ENCODE data around the gene EIPR1.

EIPR1 gene

GRCh38 chr2:3179626-3180025 lies 198.0 kb downstream of the EIPR1 start:
- DNase-seq (ENCODE audit: low read depth, low spot score) = no peak
- no peaks in the 10 kb centered on the region for H3K36me3 ChIP-seq (ENCODE audit: insufficient read depth, low read length)
- no peak overlapping the region for H3K9ac ChIP-seq (ENCODE audit: insufficient read length)
- no peaks in the 10 kb centered on the region for H3K9me3 ChIP-seq (ENCODE audit: low read depth, low read length)
- H3K4me3 ChIP-seq = no peak overlapping the region
- no peak for TF ChIP-seq EZH2 (IDR thresholded peaks at IDR 0.05)
- TF ChIP-seq POLR2AphosphoS5 (IDR thresholded peaks at IDR 0.05; ENCODE audit: borderline replicate concordance, low read depth, low read length) = no peak
- TF ChIP-seq FOXP2 (optimal IDR thresholded peaks at IDR 0.05; ENCODE audit: control extremely low read depth, extremely low read length, insufficient read depth) = no peak
- H3K27ac ChIP-seq = no peak overlapping the region

- Histone ChIP-seq H3K4me3 (no peak overlapping the region), H3K9ac (ENCODE audit: insufficient read length) (no peak overlapping the region), H3K36me3 (ENCODE audit: insufficient read depth, low read length) (no peaks in the 10 kb centered on the region), H3K27ac (no peak overlapping the region), H3K9me3 (ENCODE audit: low read depth, low read length) (no peaks in the 10 kb centered on the region)
- TF ChIP-seq EZH2 (IDR thresholded peaks at IDR 0.05) (no peak), POLR2AphosphoS5 (IDR thresholded peaks at IDR 0.05; ENCODE audit: borderline replicate concordance, low read depth, low read length) (no peak), FOXP2 (optimal IDR thresholded peaks at IDR 0.05; ENCODE audit: control extremely low read depth, extremely low read length, insufficient read depth) (no peak)
- no peak for DNase-seq (ENCODE audit: low read depth, low spot score)
Measured at GRCh38 chr2:3179208-3179607, 198.4 kb downstream of the EIPR1 start.

DNA sequence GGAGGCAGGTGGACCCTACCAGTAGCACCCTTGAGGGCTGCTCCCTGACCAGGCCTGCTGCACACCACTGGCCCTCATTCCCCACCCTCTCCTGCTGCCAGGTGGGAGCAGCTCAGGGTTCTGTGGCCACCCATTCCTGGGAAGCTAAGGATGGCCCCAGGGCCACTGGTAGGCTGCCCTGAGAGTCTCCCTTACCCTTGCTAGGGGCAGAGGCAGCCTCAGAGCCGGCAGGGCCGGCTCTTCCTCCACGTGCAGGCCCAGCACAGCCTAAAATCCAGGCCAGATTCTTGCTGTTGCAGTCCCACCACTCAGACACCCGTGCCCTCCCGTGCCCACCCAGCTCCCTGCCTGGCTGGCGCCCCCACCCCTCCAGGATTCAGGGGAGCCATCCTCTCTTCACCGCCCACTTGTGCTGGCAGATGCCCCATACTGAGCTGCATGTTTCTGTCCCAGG lies 199.0 kb downstream of the EIPR1 start:
- TF ChIP-seq EZH2 (IDR thresholded peaks at IDR 0.05) = no peak
- no peak for TF ChIP-seq POLR2AphosphoS5 (IDR thresholded peaks at IDR 0.05; ENCODE audit: borderline replicate concordance, low read depth, low read length)
- TF ChIP-seq FOXP2 (optimal IDR thresholded peaks at IDR 0.05; ENCODE audit: control extremely low read depth, extremely low read length, insufficient read depth) = no peak
- H3K9me3 ChIP-seq (ENCODE audit: low read depth, low read length) = no peaks in the 10 kb centered on the region
- no peak overlapping the region for H3K27ac ChIP-seq
- H3K36me3 ChIP-seq (ENCODE audit: insufficient read depth, low read length) = no peaks in the 10 kb centered on the region
- H3K9ac ChIP-seq (ENCODE audit: insufficient read length) = no peak overlapping the region
- no peak overlapping the region for H3K4me3 ChIP-seq
- DNase-seq (ENCODE audit: low read depth, low spot score) = no peak

DNA sequence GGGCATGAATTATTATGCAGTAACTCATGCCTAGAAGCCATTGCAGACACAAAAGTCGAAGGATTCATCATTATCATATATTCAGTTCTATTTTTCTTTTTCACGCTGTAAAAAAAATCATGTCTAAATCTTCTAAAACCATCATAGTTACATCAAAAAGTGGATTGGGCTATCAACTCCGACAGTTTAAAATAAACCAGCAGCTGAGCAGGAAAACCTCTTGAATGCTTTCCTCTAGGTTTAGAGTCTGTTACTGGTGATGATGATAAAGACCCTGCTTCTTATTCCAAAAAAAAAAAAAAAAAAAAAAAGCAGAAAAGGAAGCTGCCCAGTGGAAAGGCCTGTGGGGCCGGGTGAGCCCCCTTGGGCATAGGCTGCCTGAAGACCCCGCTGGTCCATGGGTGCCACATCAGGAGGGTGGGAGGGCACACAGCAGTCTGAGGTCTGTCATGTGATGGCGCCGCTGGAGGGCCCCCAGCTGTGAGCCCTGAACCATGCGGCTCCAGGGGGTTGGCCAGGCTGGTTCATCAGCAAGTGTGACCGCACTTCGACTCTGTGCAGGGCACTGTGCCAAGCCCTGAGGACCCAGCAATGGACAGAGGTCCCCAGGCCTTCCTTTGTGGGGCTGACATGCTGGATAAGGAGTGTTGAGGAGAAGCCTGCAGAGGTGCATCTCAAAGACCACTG lies 199.6 kb downstream of the EIPR1 start:
- H3K9ac ChIP-seq (ENCODE audit: insufficient read length) = no peak overlapping the region
- no peaks in the 10 kb centered on the region for H3K36me3 ChIP-seq (ENCODE audit: insufficient read depth, low read length)
- no peak overlapping the region for H3K27ac ChIP-seq
- H3K4me3 ChIP-seq = no peak overlapping the region
- H3K9me3 ChIP-seq (ENCODE audit: low read depth, low read length) = no peaks in the 10 kb centered on the region
- DNase-seq (ENCODE audit: low read depth, low spot score) = no peak
- no peak for TF ChIP-seq POLR2AphosphoS5 (IDR thresholded peaks at IDR 0.05; ENCODE audit: borderline replicate concordance, low read depth, low read length)
- no peak for TF ChIP-seq EZH2 (IDR thresholded peaks at IDR 0.05)
- TF ChIP-seq FOXP2 (optimal IDR thresholded peaks at IDR 0.05; ENCODE audit: control extremely low read depth, extremely low read length, insufficient read depth) = no peak

GRCh38 chr2:3176869-3177255 lies 200.8 kb downstream of the EIPR1 start:
- TF ChIP-seq POLR2AphosphoS5 (IDR thresholded peaks at IDR 0.05; ENCODE audit: borderline replicate concordance, low read depth, low read length) (no peak), FOXP2 (optimal IDR thresholded peaks at IDR 0.05; ENCODE audit: control extremely low read depth, extremely low read length, insufficient read depth) (no peak), EZH2 (IDR thresholded peaks at IDR 0.05) (no peak)
- Histone ChIP-seq H3K4me3 (no peak overlapping the region), H3K9ac (ENCODE audit: insufficient read length) (no peak overlapping the region), H3K36me3 (ENCODE audit: insufficient read depth, low read length) (no peaks in the 10 kb centered on the region), H3K9me3 (ENCODE audit: low read depth, low read length) (no peaks in the 10 kb centered on the region), H3K27ac (no peak overlapping the region)
- DNase-seq (ENCODE audit: low read depth, low spot score) = no peak

DNA sequence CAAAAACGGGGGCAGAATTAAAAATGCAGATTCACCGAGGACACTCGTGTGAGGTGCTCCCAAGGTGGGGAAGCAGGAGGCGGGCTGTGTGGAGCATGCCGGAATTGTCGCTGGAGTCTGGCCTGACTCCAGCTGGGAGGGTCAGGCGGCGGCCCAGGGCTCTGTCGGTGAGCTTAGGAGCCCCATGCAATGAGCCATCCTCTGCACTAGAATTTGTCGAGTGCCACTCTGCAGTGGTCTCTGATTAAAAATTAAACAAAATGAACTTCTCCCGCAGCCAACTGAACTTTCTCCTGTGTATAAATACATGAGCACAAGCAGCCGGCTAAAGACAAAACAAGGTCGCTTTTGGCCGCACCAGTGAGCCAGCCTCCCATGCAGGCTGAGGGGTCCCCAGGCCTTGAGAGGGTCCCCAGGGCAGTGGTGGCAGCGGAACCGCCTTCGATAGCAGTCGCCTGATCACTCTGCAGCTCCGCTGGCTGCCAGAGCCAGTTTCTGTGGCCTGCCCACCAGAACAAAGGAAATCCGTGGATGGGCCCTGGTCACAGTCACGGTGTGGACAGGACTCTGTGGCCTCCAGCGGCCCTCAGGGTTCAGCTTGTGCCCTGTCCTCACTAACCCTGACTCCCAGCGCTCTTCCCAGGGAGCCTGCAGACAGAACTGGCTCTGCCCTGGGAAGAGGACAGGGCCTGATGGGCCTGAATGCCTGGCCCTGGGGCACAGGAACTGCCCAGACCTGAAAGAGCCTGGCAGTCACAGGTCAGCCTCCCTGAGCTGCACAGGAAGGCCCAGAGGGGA lies 201.3 kb downstream of the EIPR1 start:
- H3K36me3 ChIP-seq (ENCODE audit: insufficient read depth, low read length) = no peaks in the 10 kb centered on the region
- H3K4me3 ChIP-seq = no peak overlapping the region
- no peaks in the 10 kb centered on the region for H3K9me3 ChIP-seq (ENCODE audit: low read depth, low read length)
- TF ChIP-seq POLR2AphosphoS5 (IDR thresholded peaks at IDR 0.05; ENCODE audit: borderline replicate concordance, low read depth, low read length) = no peak
- no peak for TF ChIP-seq EZH2 (IDR thresholded peaks at IDR 0.05)
- TF ChIP-seq FOXP2 (optimal IDR thresholded peaks at IDR 0.05; ENCODE audit: control extremely low read depth, extremely low read length, insufficient read depth) = no peak
- no peak overlapping the region for H3K9ac ChIP-seq (ENCODE audit: insufficient read length)
- no peak overlapping the region for H3K27ac ChIP-seq
- DNase-seq (ENCODE audit: low read depth, low spot score) = no peak

DNA sequence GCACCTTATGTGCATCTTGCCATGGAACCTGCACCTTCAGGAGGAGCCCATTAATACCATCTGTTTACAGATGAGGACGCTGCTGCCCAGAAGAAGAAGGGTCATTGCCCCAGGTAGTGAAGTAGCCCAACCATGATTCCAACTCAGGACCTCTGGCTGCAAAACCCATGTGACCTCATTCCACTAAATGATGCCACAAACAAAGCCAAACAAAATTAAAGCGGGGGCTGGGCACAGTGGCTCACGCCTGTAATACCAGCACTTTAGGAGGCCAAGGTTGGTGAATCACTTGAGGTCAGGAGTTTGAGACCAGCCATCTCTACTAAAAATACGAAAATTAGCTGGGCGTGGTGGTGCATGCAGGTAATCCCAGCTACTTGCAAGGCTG lies 202.1 kb downstream of the EIPR1 start:
- DNase-seq (ENCODE audit: low read depth, low spot score) = no peak
- TF ChIP-seq POLR2AphosphoS5 (IDR thresholded peaks at IDR 0.05; ENCODE audit: borderline replicate concordance, low read depth, low read length) (no peak), FOXP2 (optimal IDR thresholded peaks at IDR 0.05; ENCODE audit: control extremely low read depth, extremely low read length, insufficient read depth) (no peak), EZH2 (IDR thresholded peaks at IDR 0.05) (no peak)
- no peak overlapping the region for H3K4me3 ChIP-seq
- no peak overlapping the region for H3K27ac ChIP-seq
- H3K36me3 ChIP-seq (ENCODE audit: insufficient read depth, low read length) = no peaks in the 10 kb centered on the region
- no peak overlapping the region for H3K9ac ChIP-seq (ENCODE audit: insufficient read length)
- H3K9me3 ChIP-seq (ENCODE audit: low read depth, low read length) = no peaks in the 10 kb centered on the region

GRCh38 chr2:3174626-3175567 lies 202.7 kb downstream of the EIPR1 start:
- Histone ChIP-seq H3K9ac (ENCODE audit: insufficient read length) (no peak overlapping the region), H3K27ac (no peak overlapping the region), H3K9me3 (ENCODE audit: low read depth, low read length) (no peaks in the 10 kb centered on the region), H3K4me3 (no peak overlapping the region), H3K36me3 (ENCODE audit: insufficient read depth, low read length) (no peaks in the 10 kb centered on the region)
- no peak for DNase-seq (ENCODE audit: low read depth, low spot score)
- TF ChIP-seq EZH2 (IDR thresholded peaks at IDR 0.05) (no peak), FOXP2 (optimal IDR thresholded peaks at IDR 0.05; ENCODE audit: control extremely low read depth, extremely low read length, insufficient read depth) (no peak), POLR2AphosphoS5 (IDR thresholded peaks at IDR 0.05; ENCODE audit: borderline replicate concordance, low read depth, low read length) (no peak)

Measured in SK-N-MC (cell line).